ENCODE measurements around the gene PDZRN3. TPM values are rescaled to one million over a fixed set of nuclear protein-coding genes. Genes with fewer than 3 reads are reported as not detected.

The PDZRN3 gene
- total RNA-seq, 1 experiment from 2014 or later: 5.9 TPM

GRCh38 chr3:73614419-73614818, 10.3 kb downstream of the PDZRN3 start:
- no peaks in the 10 kb centered on the region; the same call in 1 of the 2 replicates for H3K27me3 Mint-ChIP-seq (ENCODE audit: low read depth)
- H2BK5ac ChIP-seq (ENCODE audit: insufficient read length, low read length): no peak overlapping the region
- no peak overlapping the region for H3K18ac ChIP-seq (ENCODE audit: insufficient read length, low read depth, low read length)
- H3K9me3 Mint-ChIP-seq: no peaks in the 10 kb centered on the region
- H3K4me2 ChIP-seq (ENCODE audit: insufficient read depth, insufficient read length, low read length): no peak overlapping the region
- peaks cover 15% of the 10 kb centered on the region in 2 experiments for H3K4me1 Mint-ChIP-seq
- no peak overlapping the region for H4K5ac ChIP-seq (ENCODE audit: insufficient read length, low read depth, low read length)
- no peak overlapping the region for H3K4me3 Mint-ChIP-seq
- H4K8ac ChIP-seq (replicated peaks; ENCODE audit: insufficient read length, low read depth, low read length): no peak overlapping the region
- no peak overlapping the region for H2BK120ac ChIP-seq (ENCODE audit: low read depth, low read length, poor library complexity, severe bottlenecking)
- H4K91ac ChIP-seq (ENCODE audit: insufficient read length, low read depth, low read length): no peak overlapping the region
- DNase-seq: no peak
- no peaks in the 10 kb centered on the region for H3K36me3 Mint-ChIP-seq (ENCODE audit: insufficient read depth in 1 of 3, low read depth in 3 of 3)
- no peak overlapping the region for H3K27ac ChIP-seq (ENCODE audit: insufficient read length, low read depth, low read length)
- no peak for TF ChIP-seq CTCF (conservative IDR thresholded peaks at IDR 0.05)
- no peak overlapping the region for H3K23ac ChIP-seq (ENCODE audit: insufficient read length, low read depth, low read length)
- no peak overlapping the region for H3K56ac ChIP-seq (ENCODE audit: insufficient read length, low read depth, low read length)
- no peak overlapping the region for H3K4ac ChIP-seq (ENCODE audit: low read depth, low read length)
- no peak overlapping the region for H2BK20ac ChIP-seq (ENCODE audit: low read depth, low read length, poor library complexity, severe bottlenecking)
- H4K20me1 ChIP-seq (ENCODE audit: control insufficient read depth, insufficient read depth, insufficient read length): no peaks in the 10 kb centered on the region
- H2BK12ac ChIP-seq (ENCODE audit: insufficient read length, low read depth, low read length): no peak overlapping the region
- WGBS (ENCODE audit: extremely low coverage, insufficient read length, low lambda C conversion rate): no CpG with 5 or more reads among the region's 2 CpGs
- H3T11ph ChIP-seq (ENCODE audit: low read length): no peak overlapping the region
- no peaks in the 10 kb centered on the region for H3K23me2 ChIP-seq (ENCODE audit: insufficient read length, low read depth, low read length, poor library complexity, severe bottlenecking)
- H3K14ac ChIP-seq (ENCODE audit: insufficient read depth, low read length): no peak overlapping the region
- no peak overlapping the region for H2AK5ac ChIP-seq (ENCODE audit: insufficient read length, low read length)
- H3K27ac Mint-ChIP-seq: no peak overlapping the region
- H3K79me1 ChIP-seq (ENCODE audit: insufficient read depth, low read depth, low read length, poor library complexity, severe bottlenecking): no peaks in the 10 kb centered on the region
- no peaks in the 10 kb centered on the region for H3K9me3 ChIP-seq (ENCODE audit: control insufficient read depth, low read depth, low read length)
- no peak overlapping the region for H2AFZ ChIP-seq (ENCODE audit: low read length)
- no peak overlapping the region for H3K9ac ChIP-seq (ENCODE audit: extremely low read depth, insufficient read length, low read length)
- H3K4me1 ChIP-seq (ENCODE audit: insufficient read depth, low read length): peaks cover 4% of the 10 kb centered on the region; the same call in 1 of the 2 replicates
- H3K79me2 ChIP-seq (ENCODE audit: insufficient read depth, low read length): no peaks in the 10 kb centered on the region
- H2BK15ac ChIP-seq (ENCODE audit: low read depth, low read length): no peak overlapping the region
- no peaks in the 10 kb centered on the region for H3K27me3 ChIP-seq (ENCODE audit: insufficient read depth, low read length)

All from H9 (cell line).